ENCODE data around the gene PLA2G2D. TPM values are rescaled to one million over a fixed set of nuclear protein-coding genes. Genes with fewer than 3 reads are reported as not detected.

Gene PLA2G2D
- total and polyA plus RNA-seq, 2 donors, result not detected

DNA sequence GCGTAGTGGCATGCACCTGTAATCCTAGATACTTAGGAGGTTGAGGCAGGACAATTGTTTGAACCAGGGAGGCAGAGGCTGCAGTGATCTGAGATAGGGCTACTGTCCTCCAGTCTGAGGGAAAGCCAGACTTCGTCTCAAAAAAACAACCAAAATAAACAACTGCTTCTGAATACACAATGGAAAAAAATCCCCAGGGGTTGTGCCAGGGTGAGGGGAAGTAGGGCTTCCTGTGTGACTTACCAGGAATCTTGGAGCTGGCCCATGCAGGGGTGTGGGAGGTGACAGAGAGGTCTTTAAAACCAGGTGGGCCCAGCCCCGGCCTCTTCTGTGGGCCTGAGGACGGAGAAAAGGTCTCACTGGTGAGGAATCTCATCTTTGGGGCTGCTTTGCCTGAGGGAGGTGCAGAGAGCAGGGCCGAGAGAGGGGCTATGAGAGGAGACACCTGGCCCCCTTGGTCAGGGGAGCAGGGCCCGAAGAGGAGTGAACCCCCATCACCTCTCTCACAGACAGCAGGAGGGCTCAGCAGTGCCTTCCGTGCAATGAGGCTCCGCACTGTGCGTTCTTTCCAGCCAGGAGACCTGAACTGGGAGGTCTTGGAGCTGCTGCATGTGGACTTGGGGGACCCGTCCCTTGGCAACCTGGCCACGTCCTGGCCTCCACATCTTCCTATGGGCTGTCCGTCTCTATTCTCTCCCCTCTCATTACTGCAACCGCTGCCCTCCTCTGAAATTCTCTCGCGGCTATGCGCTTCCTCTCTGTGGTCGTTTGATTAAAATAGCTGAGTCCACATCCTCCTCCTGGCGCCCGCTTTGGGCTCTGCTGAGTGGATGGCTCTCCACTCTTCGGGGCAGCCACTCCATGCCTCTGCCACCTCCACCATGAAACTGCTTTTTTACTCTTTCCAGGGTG lies 38.6 kb downstream of the PLA2G2D start:
- Histone ChIP-seq H3K4me1 (ENCODE audit: insufficient read depth) (no peaks in the 10 kb centered on the region), H3K36me3 (ENCODE audit: insufficient read depth) (no peaks in the 10 kb centered on the region), H3K4me3 (ENCODE audit: low read depth, low read length) (no peak overlapping the region), H3K27ac (ENCODE audit: low read depth) (no peak overlapping the region)
- DNase-seq (ENCODE audit: extremely low spot score), result no peak
- 72% methylated on average over 20 of the region's 20 CpGs for WGBS

- Histone ChIP-seq H3K27ac (ENCODE audit: low read depth) (no peak overlapping the region), H3K36me3 (ENCODE audit: insufficient read depth) (no peaks in the 10 kb centered on the region), H3K4me3 (ENCODE audit: low read depth, low read length) (no peak overlapping the region), H3K4me1 (ENCODE audit: insufficient read depth) (no peaks in the 10 kb centered on the region)
- WGBS, result 63% methylated on average over 8 of the region's 8 CpGs
- no peak for DNase-seq (ENCODE audit: extremely low spot score)
Observed at GRCh38 chr1:20079661-20080305, 39.6 kb downstream of the PLA2G2D start.

DNA sequence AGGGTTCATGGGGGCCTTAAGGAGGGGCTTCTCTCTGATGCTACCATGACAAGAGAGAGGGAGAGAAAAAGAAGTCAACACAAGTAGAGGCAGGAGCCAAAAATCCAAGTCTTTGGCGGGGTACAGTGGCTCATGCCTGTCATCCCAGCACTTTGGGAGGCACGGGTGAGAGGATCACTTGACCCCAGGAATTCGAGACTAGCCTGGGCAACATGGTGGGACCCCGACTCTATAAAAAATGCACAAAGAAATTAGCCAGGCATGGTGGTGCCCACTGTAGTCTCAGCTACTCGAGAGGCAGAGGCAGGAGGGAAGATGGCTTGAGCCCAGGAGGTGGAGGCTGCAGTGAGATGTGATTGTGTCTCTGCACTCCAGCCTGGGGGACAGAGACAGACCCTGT lies 40.6 kb downstream of the PLA2G2D start:
- no peaks in the 10 kb centered on the region for H3K36me3 ChIP-seq (ENCODE audit: insufficient read depth)
- no peak overlapping the region for H3K4me3 ChIP-seq (ENCODE audit: low read depth, low read length)
- H3K4me1 ChIP-seq (ENCODE audit: insufficient read depth), result no peaks in the 10 kb centered on the region
- no peak overlapping the region for H3K27ac ChIP-seq (ENCODE audit: low read depth)
- DNase-seq (ENCODE audit: extremely low spot score), result no peak
- WGBS, result 92% methylated on average over 5 of the region's 5 CpGs

DNA sequence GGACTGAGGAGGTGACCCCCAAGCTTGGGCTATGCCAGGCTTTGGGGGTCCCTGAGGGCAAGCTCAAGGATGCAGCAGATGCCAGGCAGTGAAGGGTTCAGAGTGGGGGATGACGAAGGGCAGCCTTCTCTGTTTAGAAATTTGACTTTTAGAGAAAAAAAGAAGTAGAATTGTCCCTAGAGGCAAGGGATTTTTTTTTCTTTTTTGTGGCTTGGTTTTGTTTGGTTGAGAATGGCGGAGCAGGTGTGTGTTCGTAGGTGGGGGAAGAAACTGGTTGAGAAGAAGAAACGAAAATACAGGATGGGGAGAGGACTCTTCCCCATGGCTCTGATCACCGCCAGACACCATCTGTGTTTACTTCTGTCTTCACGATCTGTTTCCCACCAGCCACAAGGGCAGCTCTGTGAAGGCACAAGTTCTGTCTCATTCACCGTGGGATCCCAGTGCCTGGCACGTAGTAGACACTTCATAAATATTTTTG lies 41.1 kb downstream of the PLA2G2D start:
- Histone ChIP-seq H3K4me1 (ENCODE audit: insufficient read depth) (no peaks in the 10 kb centered on the region), H3K27ac (ENCODE audit: low read depth) (no peak overlapping the region), H3K4me3 (ENCODE audit: low read depth, low read length) (no peak overlapping the region), H3K36me3 (ENCODE audit: insufficient read depth) (no peaks in the 10 kb centered on the region)
- WGBS, result 70% methylated on average over 8 of the region's 8 CpGs
- DNase-seq (ENCODE audit: extremely low spot score), result no peak

- no peaks in the 10 kb centered on the region for H3K4me1 ChIP-seq (ENCODE audit: insufficient read depth)
- no peak overlapping the region for H3K27ac ChIP-seq (ENCODE audit: low read depth)
- 89% methylated on average over 5 of the region's 5 CpGs for WGBS
- H3K36me3 ChIP-seq (ENCODE audit: insufficient read depth), result no peaks in the 10 kb centered on the region
- no peak overlapping the region for H3K4me3 ChIP-seq (ENCODE audit: low read depth, low read length)
- no peak for DNase-seq (ENCODE audit: extremely low spot score)
Observed at GRCh38 chr1:20076710-20077461, 42.5 kb downstream of the PLA2G2D start.

- DNase-seq (ENCODE audit: extremely low spot score), result no peak
- no peaks in the 10 kb centered on the region for H3K4me1 ChIP-seq (ENCODE audit: insufficient read depth)
- WGBS, result 70% methylated on average over 5 of the region's 5 CpGs
- H3K27ac ChIP-seq (ENCODE audit: low read depth), result no peak overlapping the region
- H3K4me3 ChIP-seq (ENCODE audit: low read depth, low read length), result no peak overlapping the region
- H3K36me3 ChIP-seq (ENCODE audit: insufficient read depth), result no peaks in the 10 kb centered on the region
Observed at GRCh38 chr1:20076223-20076622, 43.1 kb downstream of the PLA2G2D start.

- DNase-seq (ENCODE audit: extremely low spot score), result no peak
- 87% methylated on average over 2 of the region's 2 CpGs for WGBS
- Histone ChIP-seq H3K27ac (ENCODE audit: low read depth) (no peak overlapping the region), H3K4me3 (ENCODE audit: low read depth, low read length) (no peak overlapping the region), H3K36me3 (ENCODE audit: insufficient read depth) (no peaks in the 10 kb centered on the region), H3K4me1 (ENCODE audit: insufficient read depth) (no peaks in the 10 kb centered on the region)
Observed at GRCh38 chr1:20075345-20075744, 44.0 kb downstream of the PLA2G2D start.

GRCh38 chr1:20074725-20075171 lies 44.6 kb downstream of the PLA2G2D start:
- Histone ChIP-seq H3K4me3 (ENCODE audit: low read depth, low read length) (no peak overlapping the region), H3K27ac (ENCODE audit: low read depth) (no peak overlapping the region), H3K4me1 (ENCODE audit: insufficient read depth) (no peaks in the 10 kb centered on the region), H3K36me3 (ENCODE audit: insufficient read depth) (no peaks in the 10 kb centered on the region)
- WGBS, result 60% methylated on average over 8 of the region's 8 CpGs
- no peak for DNase-seq (ENCODE audit: extremely low spot score)

- no peaks in the 10 kb centered on the region for H3K4me1 ChIP-seq (ENCODE audit: insufficient read depth)
- WGBS, result 65% methylated on average over 11 of the region's 11 CpGs
- DNase-seq (ENCODE audit: extremely low spot score), result no peak
- H3K36me3 ChIP-seq (ENCODE audit: insufficient read depth), result no peaks in the 10 kb centered on the region
- no peak overlapping the region for H3K27ac ChIP-seq (ENCODE audit: low read depth)
- no peak overlapping the region for H3K4me3 ChIP-seq (ENCODE audit: low read depth, low read length)
Observed at GRCh38 chr1:20074055-20074724, 45.1 kb downstream of the PLA2G2D start.

DNA sequence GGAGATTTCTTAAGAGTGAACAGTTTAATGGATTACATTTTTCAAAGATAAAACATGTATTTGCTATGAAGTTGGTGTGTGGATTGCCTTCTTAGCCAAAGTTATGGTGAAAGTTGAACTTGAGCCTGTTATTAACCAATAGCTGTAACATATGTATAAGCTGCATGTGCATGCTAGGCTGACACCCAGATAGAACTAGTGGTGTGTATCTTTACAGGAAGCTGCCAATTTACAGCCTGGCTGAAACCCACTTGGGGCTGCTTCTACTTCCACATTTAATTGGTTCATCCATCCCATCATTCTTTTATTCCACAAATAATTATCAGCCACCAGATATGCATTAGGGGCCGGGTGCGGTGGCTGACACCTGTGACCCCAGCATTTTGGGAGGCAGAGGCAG lies 46.1 kb downstream of the PLA2G2D start:
- Histone ChIP-seq H3K4me1 (ENCODE audit: insufficient read depth) (no peaks in the 10 kb centered on the region), H3K27ac (ENCODE audit: low read depth) (no peak overlapping the region), H3K36me3 (ENCODE audit: insufficient read depth) (no peaks in the 10 kb centered on the region), H3K4me3 (ENCODE audit: low read depth, low read length) (no peak overlapping the region)
- over 99% methylated on average over 2 of the region's 2 CpGs for WGBS
- no peak for DNase-seq (ENCODE audit: extremely low spot score)

DNA sequence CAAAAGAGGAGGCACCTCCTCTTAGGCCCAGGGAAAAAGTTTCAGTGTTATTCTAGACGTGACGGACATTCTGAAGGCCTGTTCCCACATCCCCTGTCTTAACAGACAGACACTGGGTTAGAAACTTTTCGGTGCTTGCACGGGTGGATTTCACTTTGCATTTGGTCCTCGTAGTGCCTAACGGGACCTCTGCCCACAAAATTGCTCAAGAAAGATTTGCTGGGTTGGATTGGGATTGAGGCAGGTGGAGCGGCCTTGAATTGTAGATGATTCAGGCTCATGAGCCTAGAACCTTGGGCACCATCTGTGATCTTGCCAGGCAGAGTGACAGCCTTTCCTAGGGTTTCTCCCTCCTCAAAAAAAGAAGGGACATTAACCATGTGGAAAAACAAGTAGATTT lies 46.6 kb downstream of the PLA2G2D start:
- Histone ChIP-seq H3K36me3 (ENCODE audit: insufficient read depth) (no peaks in the 10 kb centered on the region), H3K4me1 (ENCODE audit: insufficient read depth) (no peaks in the 10 kb centered on the region), H3K27ac (ENCODE audit: low read depth) (no peak overlapping the region), H3K4me3 (ENCODE audit: low read depth, low read length) (no peak overlapping the region)
- no peak for DNase-seq (ENCODE audit: extremely low spot score)
- WGBS, result 92% methylated on average over 7 of the region's 7 CpGs

DNA sequence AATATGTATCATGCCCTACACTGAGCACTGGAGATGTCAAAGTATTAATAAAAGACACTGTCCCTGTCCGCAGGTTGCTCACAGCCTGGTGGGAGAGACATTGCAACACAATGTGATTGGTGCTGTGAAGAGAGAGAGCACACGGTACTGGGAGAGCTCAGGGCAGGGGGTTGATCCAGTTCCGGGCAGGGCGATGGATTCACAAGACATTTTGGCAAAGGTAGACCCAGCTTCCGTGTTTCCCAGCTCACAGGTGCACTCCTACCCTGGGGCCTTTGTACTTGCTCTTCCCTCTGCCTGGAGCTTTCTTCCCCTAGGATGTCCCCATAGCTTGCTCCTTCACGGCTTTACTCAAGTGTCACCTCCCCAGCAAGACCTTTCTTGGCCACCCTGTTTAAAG lies 47.9 kb downstream of the PLA2G2D start:
- DNase-seq (ENCODE audit: extremely low spot score), result no peak
- Histone ChIP-seq H3K4me1 (ENCODE audit: insufficient read depth) (no peaks in the 10 kb centered on the region), H3K4me3 (ENCODE audit: low read depth, low read length) (no peak overlapping the region), H3K27ac (ENCODE audit: low read depth) (no peak overlapping the region), H3K36me3 (ENCODE audit: insufficient read depth) (no peaks in the 10 kb centered on the region)
- WGBS, result 80% methylated on average over 6 of the region's 6 CpGs

- H3K4me3 ChIP-seq (ENCODE audit: low read depth, low read length), result no peak overlapping the region
Observed at GRCh38 chr1:20070357-20070756, 49.0 kb downstream of the PLA2G2D start.

More at GRCh38 chr1:20070357-20070756, 49.0 kb downstream of the PLA2G2D start:
- WGBS, result 62% methylated on average over 10 of the region's 10 CpGs
- DNase-seq (ENCODE audit: extremely low spot score), result no peak
- Histone ChIP-seq H3K27ac (ENCODE audit: low read depth) (no peak overlapping the region), H3K4me1 (ENCODE audit: insufficient read depth) (no peaks in the 10 kb centered on the region), H3K36me3 (ENCODE audit: insufficient read depth) (no peaks in the 10 kb centered on the region)
